ENCODE results near the gene TYMS.

GRCh38 chr18:621291-622043 is 36.0 kb upstream of the TYMS start:
- TF ChIP-seq, protein P1, sequence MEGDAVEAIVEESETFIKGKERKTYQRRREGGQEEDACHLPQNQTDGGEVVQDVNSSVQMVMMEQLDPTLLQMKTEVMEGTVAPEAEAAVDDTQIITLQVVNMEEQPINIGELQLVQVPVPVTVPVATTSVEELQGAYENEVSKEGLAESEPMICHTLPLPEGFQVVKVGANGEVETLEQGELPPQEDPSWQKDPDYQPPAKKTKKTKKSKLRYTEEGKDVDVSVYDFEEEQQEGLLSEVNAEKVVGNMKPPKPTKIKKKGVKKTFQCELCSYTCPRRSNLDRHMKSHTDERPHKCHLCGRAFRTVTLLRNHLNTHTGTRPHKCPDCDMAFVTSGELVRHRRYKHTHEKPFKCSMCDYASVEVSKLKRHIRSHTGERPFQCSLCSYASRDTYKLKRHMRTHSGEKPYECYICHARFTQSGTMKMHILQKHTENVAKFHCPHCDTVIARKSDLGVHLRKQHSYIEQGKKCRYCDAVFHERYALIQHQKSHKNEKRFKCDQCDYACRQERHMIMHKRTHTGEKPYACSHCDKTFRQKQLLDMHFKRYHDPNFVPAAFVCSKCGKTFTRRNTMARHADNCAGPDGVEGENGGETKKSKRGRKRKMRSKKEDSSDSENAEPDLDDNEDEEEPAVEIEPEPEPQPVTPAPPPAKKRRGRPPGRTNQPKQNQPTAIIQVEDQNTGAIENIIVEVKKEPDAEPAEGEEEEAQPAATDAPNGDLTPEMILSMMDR (conservative IDR thresholded peaks at IDR 0.05; ENCODE audit: low read depth, low read length), result no peak
- TF ChIP-seq EZH2 (IDR thresholded peaks at IDR 0.05; ENCODE audit: borderline replicate concordance, low read depth, low read length, poor library complexity, severe bottlenecking), result no peak
